NAMALWA (cell line): ENCODE data around the gene ZDHHC7.
A peak's percentile ranks its signal among the peaks of the same experiment; 100 is the strongest.

Experiments
- DNase-seq: peaks from one replicate; pipeline ENCODE4 v3.0.0-alpha.2; 2015; ENCODE audit warnings: low spot score

ZDHHC7 gene

GRCh38 chr16:84993926-84994325 is 17.4 kb downstream of the ZDHHC7 start:
- no peak for DNase-seq

GRCh38 chr16:84992717-84993075 is 18.6 kb downstream of the ZDHHC7 start:
- DNase-seq: no peak

GRCh38 chr16:84990782-84991181 is 20.6 kb downstream of the ZDHHC7 start:
- DNase-seq: no peak

- DNase-seq: no peak
These were observed 21.4 kb downstream of the ZDHHC7 start for GRCh38 chr16:84989749-84990620.

GRCh38 chr16:84988328-84989080 is 22.8 kb downstream of the ZDHHC7 start:
- DNase-seq: no peak

- DNase-seq: no peak
These were observed 24.5 kb downstream of the ZDHHC7 start for GRCh38 chr16:84986879-84987278.

GRCh38 chr16:84986102-84986501 is 25.2 kb downstream of the ZDHHC7 start:
- DNase-seq: no peak

- no peak for DNase-seq
These were observed 26.0 kb downstream of the ZDHHC7 start for GRCh38 chr16:84985079-84986065.

GRCh38 chr16:84982434-84982833 is 28.9 kb downstream of the ZDHHC7 start:
- no peak for DNase-seq

GRCh38 chr16:84979516-84979915 is 31.8 kb downstream of the ZDHHC7 start:
- no peak for DNase-seq

- no peak for DNase-seq
These were observed 34.5 kb downstream of the ZDHHC7 start for GRCh38 chr16:84976644-84977400.

GRCh38 chr16:84975522-84975921 is 35.8 kb downstream of the ZDHHC7 start:
- no peak for DNase-seq

- no peak for DNase-seq
These were observed 36.3 kb downstream of the ZDHHC7 start for GRCh38 chr16:84975066-84975465.

- no peak for DNase-seq
These were observed 37.4 kb downstream of the ZDHHC7 start for GRCh38 chr16:84973776-84974523.

GRCh38 chr16:84973236-84973635 is 38.1 kb downstream of the ZDHHC7 start:
- no peak for DNase-seq

- peak; percentile 81 for DNase-seq
These were observed 40.7 kb downstream of the ZDHHC7 start for GRCh38 chr16:84970447-84971127.

GRCh38 chr16:84967828-84968227 is 43.5 kb downstream of the ZDHHC7 start:
- no peak for DNase-seq

- no peak for DNase-seq
These were observed 45.6 kb downstream of the ZDHHC7 start for GRCh38 chr16:84965428-84966415.
